Stimulated activated CD8-positive, alpha-beta memory T cell treated with anti-CD3 and anti-CD28 coated beads, Interleukin-15, amount 100 ng/mL, for 4 hours (primary cell): ENCODE results near the gene MCM3AP.
"Not testable (repeated sequence)": the region's sequence is repeated elsewhere in the genome, so short reads cannot be mapped to it uniquely, and the experiment has no call there.

Experiments
- DNase-seq, 2 donors: peaks; one replicate each; pipeline ENCODE4 v3.0.0-alpha.2; 2020; ENCODE audit warnings: low read depth in 2 of 2

MCM3AP gene

GRCh38 chr21:46205166-46205565 lies 80.2 kb downstream of the MCM3AP start:
- DNase-seq: no peak

GRCh38 chr21:46203203-46203600 lies 82.2 kb downstream of the MCM3AP start:
- no peak for DNase-seq

- no peak for DNase-seq
Observed at GRCh38 chr21:46202592-46203202, 82.7 kb downstream of the MCM3AP start.

- not testable (repeated sequence) for DNase-seq
Observed at GRCh38 chr21:46200877-46201803, 84.3 kb downstream of the MCM3AP start.

GRCh38 chr21:46199436-46200373 lies 85.7 kb downstream of the MCM3AP start:
- DNase-seq: no peak

GRCh38 chr21:46196733-46197132 lies 88.7 kb downstream of the MCM3AP start:
- DNase-seq: no peak

GRCh38 chr21:46195595-46196195 lies 89.7 kb downstream of the MCM3AP start:
- DNase-seq: no peak

- DNase-seq: no peak
Observed at GRCh38 chr21:46194374-46195334, 90.8 kb downstream of the MCM3AP start.

- DNase-seq: no peak
Observed at GRCh38 chr21:46193829-46194373, 91.5 kb downstream of the MCM3AP start.

GRCh38 chr21:46191686-46192575 lies 93.5 kb downstream of the MCM3AP start:
- no peak for DNase-seq

GRCh38 chr21:46191257-46191685 lies 94.1 kb downstream of the MCM3AP start:
- no peak for DNase-seq

GRCh38 chr21:46190491-46191131 lies 94.8 kb downstream of the MCM3AP start:
- no peak for DNase-seq

- DNase-seq: no peak
Observed at GRCh38 chr21:46189959-46190490, 95.4 kb downstream of the MCM3AP start.

GRCh38 chr21:46189213-46189958 lies 96.0 kb downstream of the MCM3AP start:
- DNase-seq: no peak

- no peak for DNase-seq
Observed at GRCh38 chr21:46188226-46189212, 96.9 kb downstream of the MCM3AP start.

GRCh38 chr21:46187814-46188213 lies 97.6 kb downstream of the MCM3AP start:
- DNase-seq: no peak
